Head of caudate nucleus (tissue), 42 donors: Measurements from ENCODE around the gene RACGAP1.
"Not testable (repeated sequence)": the region's sequence is repeated elsewhere in the genome, so short reads cannot be mapped to it uniquely, and the experiment has no call there.

Experiments used
- DNase-seq, 42 donors: peaks; one replicate each; pipeline versions ENCODE4 v3.0.0 to v3.0.0-alpha.2; 2020 to 2021; ENCODE audit warnings: mixed read lengths in 7 of 42
- intact Hi-C: fragments of 100-400 bp; cut with DNase I; formaldehyde crosslinking; loops from one replicate; pipeline ENCODE4 v1.15.0; 2022

Gene RACGAP1

GRCh38 chr12:50013361-50014147 is 11.7 kb downstream of the RACGAP1 start:
- intact Hi-C loops, result no loop called here
- DNase-seq, result peak in 2 of 42 donors; percentile 18 to 23

- no peak for DNase-seq
- intact Hi-C loops, result no loop called here
These were observed 18.4 kb downstream of the RACGAP1 start for GRCh38 chr12:50006754-50007442.

- intact Hi-C loops, result no loop called here
- DNase-seq, result no peak
These were observed 19.0 kb downstream of the RACGAP1 start for GRCh38 chr12:50006280-50006679.

GRCh38 chr12:50005175-50005574 is 20.1 kb downstream of the RACGAP1 start:
- DNase-seq, result peak in 4 of 42 donors; percentile 14 to 50 (median 36)
- intact Hi-C loops, result no loop called here

- DNase-seq, result no peak
- intact Hi-C loops, result no loop called here
These were observed 20.6 kb downstream of the RACGAP1 start for GRCh38 chr12:50004696-50005095.

GRCh38 chr12:50003595-50003994 is 21.7 kb downstream of the RACGAP1 start:
- intact Hi-C loops, result no loop called here
- DNase-seq, result no peak

- intact Hi-C loops, result no loop called here
- DNase-seq, result no peak
These were observed 26.8 kb downstream of the RACGAP1 start for GRCh38 chr12:49998453-49998852.

- DNase-seq, result no peak
- intact Hi-C loops, result no loop called here
These were observed 35.0 kb downstream of the RACGAP1 start for GRCh38 chr12:49990273-49990672.

- intact Hi-C loops, DNase-seq: not testable (repeated sequence)
These were observed 35.9 kb downstream of the RACGAP1 start for GRCh38 chr12:49989400-49989799.

GRCh38 chr12:49987625-49988303 is 37.5 kb downstream of the RACGAP1 start:
- intact Hi-C loops, result no loop called here
- no peak for DNase-seq

- DNase-seq, intact Hi-C loops: not testable (repeated sequence)
These were observed 38.8 kb downstream of the RACGAP1 start for GRCh38 chr12:49986476-49986875.

- DNase-seq, result no peak
- intact Hi-C loops, result no loop called here
These were observed 39.3 kb downstream of the RACGAP1 start for GRCh38 chr12:49985981-49986380.

- DNase-seq, result peak in 1 of 42 donors; percentile 36
- intact Hi-C loops, result no loop called here
These were observed 40.6 kb downstream of the RACGAP1 start for GRCh38 chr12:49984476-49985359.

- peak in 23 of 42 donors; percentile 36 to 83 (median 55) for DNase-seq
- intact Hi-C loops, result no loop called here
These were observed 41.4 kb downstream of the RACGAP1 start for GRCh38 chr12:49983892-49984291.

GRCh38 chr12:49982246-49983087 is 42.8 kb downstream of the RACGAP1 start:
- intact Hi-C loops, result no loop called here
- DNase-seq, result no peak

- intact Hi-C loops, result no loop called here
- no peak for DNase-seq
These were observed 44.6 kb downstream of the RACGAP1 start for GRCh38 chr12:49980501-49981349.

- DNase-seq, result no peak
- intact Hi-C loops, result loop anchor here (10.0 kb wide), 1 partner anchor 45 kb away; the partner anchor contains the start of gene RACGAP1
These were observed 45.5 kb downstream of the RACGAP1 start for GRCh38 chr12:49979791-49980190.
